Measurements from ENCODE around the gene TFPT.

DNA sequence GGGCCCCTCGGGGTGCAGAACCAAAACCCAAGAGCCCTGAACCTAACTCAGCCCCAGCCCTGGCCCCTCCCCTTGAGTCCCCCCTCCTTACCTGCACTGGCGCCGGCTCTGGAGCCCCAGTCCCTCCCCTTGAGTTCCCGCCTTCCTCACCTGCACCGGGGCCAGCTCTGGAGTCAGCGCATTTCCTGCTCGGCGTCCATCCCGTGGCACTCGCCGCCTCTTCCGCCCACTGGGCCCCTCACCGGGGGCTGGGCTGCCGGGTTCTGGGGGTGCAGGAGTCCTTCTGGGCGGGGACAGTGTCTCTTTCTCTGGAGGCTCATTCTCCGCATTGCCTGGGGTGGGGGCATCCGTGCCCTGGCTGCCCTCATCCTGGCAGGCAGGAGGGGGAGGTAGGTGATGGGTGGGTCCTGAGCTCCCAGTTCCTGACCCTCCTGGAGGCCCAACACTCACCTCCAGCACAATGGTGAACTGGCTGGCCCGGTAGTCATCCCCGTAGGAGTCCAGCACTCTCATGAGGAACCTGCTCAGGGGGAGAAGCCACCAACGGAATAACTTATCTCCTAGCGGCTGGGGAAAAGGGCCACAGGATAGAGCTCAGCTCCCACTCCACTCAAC is 7.5 kb downstream of the TFPT start:
- TF ChIP-seq, protein P1, sequence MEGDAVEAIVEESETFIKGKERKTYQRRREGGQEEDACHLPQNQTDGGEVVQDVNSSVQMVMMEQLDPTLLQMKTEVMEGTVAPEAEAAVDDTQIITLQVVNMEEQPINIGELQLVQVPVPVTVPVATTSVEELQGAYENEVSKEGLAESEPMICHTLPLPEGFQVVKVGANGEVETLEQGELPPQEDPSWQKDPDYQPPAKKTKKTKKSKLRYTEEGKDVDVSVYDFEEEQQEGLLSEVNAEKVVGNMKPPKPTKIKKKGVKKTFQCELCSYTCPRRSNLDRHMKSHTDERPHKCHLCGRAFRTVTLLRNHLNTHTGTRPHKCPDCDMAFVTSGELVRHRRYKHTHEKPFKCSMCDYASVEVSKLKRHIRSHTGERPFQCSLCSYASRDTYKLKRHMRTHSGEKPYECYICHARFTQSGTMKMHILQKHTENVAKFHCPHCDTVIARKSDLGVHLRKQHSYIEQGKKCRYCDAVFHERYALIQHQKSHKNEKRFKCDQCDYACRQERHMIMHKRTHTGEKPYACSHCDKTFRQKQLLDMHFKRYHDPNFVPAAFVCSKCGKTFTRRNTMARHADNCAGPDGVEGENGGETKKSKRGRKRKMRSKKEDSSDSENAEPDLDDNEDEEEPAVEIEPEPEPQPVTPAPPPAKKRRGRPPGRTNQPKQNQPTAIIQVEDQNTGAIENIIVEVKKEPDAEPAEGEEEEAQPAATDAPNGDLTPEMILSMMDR (IDR thresholded peaks at IDR 0.05): no peak
- TF ChIP-seq POLR2A (IDR thresholded peaks at IDR 0.05; ENCODE audit: low read depth) (no peak), EP300 (IDR thresholded peaks at IDR 0.05) (no peak)

Measured in esophagus muscularis mucosa (tissue), 4 donors.